ENCODE results near the gene SPRR1A.

SPRR1A gene

DNA sequence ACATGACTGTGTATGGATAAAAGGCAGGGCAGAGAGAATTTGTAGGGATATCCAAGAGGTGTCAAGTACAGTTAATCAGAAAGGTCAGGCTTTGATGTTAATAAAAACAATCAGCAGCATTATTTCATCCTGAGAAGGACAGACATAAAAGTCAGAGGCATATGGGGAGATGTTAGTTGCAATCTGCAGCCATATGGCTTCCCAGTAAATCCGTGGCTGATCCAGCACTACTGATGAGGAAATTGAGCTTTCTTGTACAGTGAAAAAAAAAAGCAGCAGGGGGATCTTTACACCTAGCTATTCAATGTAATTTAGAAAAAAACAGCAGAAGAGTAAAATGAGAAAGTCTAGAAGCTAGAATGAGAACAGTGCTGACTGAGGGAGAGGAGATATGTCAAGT, 44.9 kb downstream of the SPRR1A start:
- DNase-seq (ENCODE audit: low read depth in 2 of 2) = no peak

DNA sequence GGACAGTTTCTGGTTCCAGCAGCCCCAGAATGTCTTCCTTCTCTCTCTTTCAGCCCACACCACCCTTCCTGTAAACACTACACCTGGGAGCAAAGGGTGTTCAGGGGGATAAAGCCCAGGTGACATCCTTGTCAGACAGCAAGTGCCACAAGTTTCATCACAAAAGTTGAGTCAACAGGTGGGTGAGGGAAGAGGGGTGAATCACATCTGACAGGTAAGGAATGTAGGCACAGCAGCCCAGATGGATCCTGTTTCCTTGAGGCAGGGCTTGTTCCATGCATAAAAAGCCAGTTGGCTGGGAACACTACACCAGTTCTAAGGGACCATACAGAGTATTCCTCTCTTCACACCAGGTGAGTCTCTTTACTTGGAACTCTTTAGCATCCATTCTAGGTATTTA, 47.0 kb downstream of the SPRR1A start, which contains the start of gene SPRR1B:
SPRR1B (plus strand) TSS at position 309 of the 400 bp plus-strand sequence. CDS start 1,143 bp downstream, outside the sequence.
- no peak for DNase-seq (ENCODE audit: low read depth in 2 of 2)

DNA sequence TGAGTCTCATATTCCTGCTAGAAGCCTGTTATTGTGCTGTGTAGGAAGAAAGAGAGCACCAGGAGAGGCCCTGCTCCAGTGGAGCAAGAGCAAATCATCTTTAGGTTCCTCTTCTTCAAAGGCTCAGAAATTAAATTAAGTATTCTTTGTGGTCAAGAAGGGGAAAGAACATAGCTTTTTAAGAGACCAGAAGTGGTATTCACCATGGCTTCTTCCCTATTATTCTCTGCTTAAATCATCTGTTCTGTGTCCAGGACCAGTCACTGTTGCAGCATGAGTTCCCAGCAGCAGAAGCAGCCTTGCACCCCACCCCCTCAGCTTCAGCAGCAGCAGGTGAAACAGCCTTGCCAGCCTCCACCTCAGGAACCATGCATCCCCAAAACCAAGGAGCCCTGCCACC, 48.2 kb downstream of the SPRR1A start:
- no peak for DNase-seq (ENCODE audit: low read depth in 2 of 2)

DNA sequence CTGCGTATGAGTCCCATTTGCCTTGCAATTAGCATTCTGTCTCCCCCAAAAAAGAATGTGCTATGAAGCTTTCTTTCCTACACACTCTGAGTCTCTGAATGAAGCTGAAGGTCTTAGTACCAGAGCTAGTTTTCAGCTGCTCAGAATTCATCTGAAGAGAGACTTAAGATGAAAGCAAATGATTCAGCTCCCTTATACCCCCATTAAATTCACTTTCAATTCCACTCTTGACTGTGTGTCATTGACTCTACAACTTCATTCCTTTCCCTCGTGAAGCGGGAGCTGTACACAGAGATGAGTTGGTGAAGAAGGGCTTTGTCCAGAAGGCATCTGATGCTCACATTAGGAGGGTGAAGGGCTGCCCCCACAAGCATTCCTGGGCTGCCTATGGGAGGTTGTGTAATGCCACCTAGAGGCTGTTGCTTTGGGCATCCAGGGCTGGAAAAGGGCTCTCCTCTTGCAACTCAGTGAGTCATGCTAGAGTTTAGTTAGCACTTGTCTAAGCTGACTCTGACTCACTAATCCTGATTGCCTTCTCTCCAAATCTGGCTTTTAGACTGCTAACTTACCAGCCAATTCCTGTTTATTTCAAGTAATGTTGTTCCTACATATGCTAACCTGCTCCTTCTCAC, 48.9 kb downstream of the SPRR1A start:
- DNase-seq (ENCODE audit: low read depth in 2 of 2) = no peak

DNA sequence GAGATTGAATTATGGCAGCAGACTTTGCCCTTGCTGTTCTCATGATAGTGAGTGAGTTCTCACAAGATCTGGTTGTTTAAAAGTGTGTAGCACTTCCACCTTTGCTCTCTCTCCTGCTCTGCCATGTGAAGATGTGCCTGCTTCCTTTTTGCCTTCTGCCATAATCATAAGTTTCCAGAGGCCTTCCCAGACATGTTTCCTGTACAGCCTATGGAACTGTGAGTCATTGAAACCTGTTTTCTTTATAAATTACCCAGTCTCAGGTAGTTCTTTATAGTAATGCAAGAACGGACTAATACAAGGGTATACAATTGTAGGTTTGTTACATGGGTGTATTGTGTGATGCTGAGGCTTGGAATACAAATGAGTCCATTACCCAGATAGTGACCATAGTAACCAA, 51.3 kb downstream of the SPRR1A start:
- no peak for DNase-seq (ENCODE audit: low read depth in 2 of 2)

Measured in stimulated activated CD4-positive, alpha-beta T cell treated with anti-CD3 and anti-CD28 coated beads, Interleukin-4, amount 100 ng/mL, for 48 hours (primary cell).